ENCODE data around the gene LMAN1L.

- TF ChIP-seq CTCF (IDR thresholded peaks at IDR 0.05) (no peak), POLR2AphosphoS5 (IDR thresholded peaks at IDR 0.05) (no peak), POLR2A (IDR thresholded peaks at IDR 0.05) (no peak)
These were observed 34.7 kb upstream of the LMAN1L start for GRCh38 chr15:74777769-74778598.
